Measurements from ENCODE around the gene JAKMIP3.

Gene JAKMIP3

GRCh38 chr10:132044803-132045202, 20.9 kb upstream of the JAKMIP3 start:
- Histone ChIP-seq H3K27ac (ENCODE audit: low read length) (no peak overlapping the region), H3K4me2 (ENCODE audit: low read length) (no peak overlapping the region), H3K9ac (ENCODE audit: low read length) (no peak overlapping the region), H4K20me1 (ENCODE audit: insufficient read depth, low read length) (no peaks in the 10 kb centered on the region), H3K36me3 (replicated peaks; ENCODE audit: low read depth, low read length) (no peaks in the 10 kb centered on the region), H3K4me1 (ENCODE audit: low read length) (no peaks in the 10 kb centered on the region), H3K79me2 (ENCODE audit: low read length) (no peaks in the 10 kb centered on the region), H2AFZ (ENCODE audit: low read depth, low read length) (no peak overlapping the region), H3K4me3 (ENCODE audit: low read length) (no peak overlapping the region), H3K9me3 (ENCODE audit: insufficient read depth, low read length) (no peaks in the 10 kb centered on the region), H3K27me3 (ENCODE audit: low read depth, low read length) (no peaks in the 10 kb centered on the region)
- TF ChIP-seq EZH2phosphoT487 (IDR thresholded peaks at IDR 0.05; ENCODE audit: low read depth) = no peak
- TF ChIP-seq CTCF (IDR thresholded peaks at IDR 0.05; ENCODE audit: low read depth, low read length) = no peak

GRCh38 chr10:132045324-132045723, 20.4 kb upstream of the JAKMIP3 start:
- H4K20me1 ChIP-seq (ENCODE audit: insufficient read depth, low read length) = no peaks in the 10 kb centered on the region
- no peaks in the 10 kb centered on the region for H3K4me1 ChIP-seq (ENCODE audit: low read length)
- H3K9ac ChIP-seq (ENCODE audit: low read length) = no peak overlapping the region
- no peaks in the 10 kb centered on the region for H3K36me3 ChIP-seq (replicated peaks; ENCODE audit: low read depth, low read length)
- no peak overlapping the region for H3K4me2 ChIP-seq (ENCODE audit: low read length)
- no peaks in the 10 kb centered on the region for H3K79me2 ChIP-seq (ENCODE audit: low read length)
- H3K4me3 ChIP-seq (ENCODE audit: low read length) = no peak overlapping the region
- no peaks in the 10 kb centered on the region for H3K9me3 ChIP-seq (ENCODE audit: insufficient read depth, low read length)
- H3K27me3 ChIP-seq (ENCODE audit: low read depth, low read length) = no peaks in the 10 kb centered on the region
- no peak overlapping the region for H2AFZ ChIP-seq (ENCODE audit: low read depth, low read length)
- TF ChIP-seq EZH2phosphoT487 (IDR thresholded peaks at IDR 0.05; ENCODE audit: low read depth) (no peak), CTCF (IDR thresholded peaks at IDR 0.05; ENCODE audit: low read depth, low read length) (no peak)
- H3K27ac ChIP-seq (ENCODE audit: low read length) = no peak overlapping the region

GRCh38 chr10:132047575-132048293, 18.0 kb upstream of the JAKMIP3 start:
- H3K4me2 ChIP-seq (ENCODE audit: low read length) = no peak overlapping the region
- H2AFZ ChIP-seq (ENCODE audit: low read depth, low read length) = no peak overlapping the region
- no peaks in the 10 kb centered on the region for H3K9me3 ChIP-seq (ENCODE audit: insufficient read depth, low read length)
- no peaks in the 10 kb centered on the region for H3K36me3 ChIP-seq (replicated peaks; ENCODE audit: low read depth, low read length)
- H3K9ac ChIP-seq (ENCODE audit: low read length) = no peak overlapping the region
- H3K4me1 ChIP-seq (ENCODE audit: low read length) = no peaks in the 10 kb centered on the region
- TF ChIP-seq CTCF (IDR thresholded peaks at IDR 0.05; ENCODE audit: low read depth, low read length) (no peak), EZH2phosphoT487 (IDR thresholded peaks at IDR 0.05; ENCODE audit: low read depth) (no peak)
- H3K4me3 ChIP-seq (ENCODE audit: low read length) = no peak overlapping the region
- H3K27me3 ChIP-seq (ENCODE audit: low read depth, low read length) = no peaks in the 10 kb centered on the region
- no peaks in the 10 kb centered on the region for H3K79me2 ChIP-seq (ENCODE audit: low read length)
- H3K27ac ChIP-seq (ENCODE audit: low read length) = no peak overlapping the region
- no peaks in the 10 kb centered on the region for H4K20me1 ChIP-seq (ENCODE audit: insufficient read depth, low read length)

GRCh38 chr10:132048294-132048667, 17.5 kb upstream of the JAKMIP3 start:
- no peaks in the 10 kb centered on the region for H3K4me1 ChIP-seq (ENCODE audit: low read length)
- H3K27ac ChIP-seq (ENCODE audit: low read length) = no peak overlapping the region
- no peak overlapping the region for H3K4me3 ChIP-seq (ENCODE audit: low read length)
- no peak for TF ChIP-seq CTCF (IDR thresholded peaks at IDR 0.05; ENCODE audit: low read depth, low read length)
- TF ChIP-seq EZH2phosphoT487 (IDR thresholded peaks at IDR 0.05; ENCODE audit: low read depth) = no peak
- no peaks in the 10 kb centered on the region for H3K27me3 ChIP-seq (ENCODE audit: low read depth, low read length)
- H3K36me3 ChIP-seq (replicated peaks; ENCODE audit: low read depth, low read length) = no peaks in the 10 kb centered on the region
- H3K9me3 ChIP-seq (ENCODE audit: insufficient read depth, low read length) = no peaks in the 10 kb centered on the region
- H3K4me2 ChIP-seq (ENCODE audit: low read length) = no peak overlapping the region
- no peaks in the 10 kb centered on the region for H4K20me1 ChIP-seq (ENCODE audit: insufficient read depth, low read length)
- no peaks in the 10 kb centered on the region for H3K79me2 ChIP-seq (ENCODE audit: low read length)
- no peak overlapping the region for H2AFZ ChIP-seq (ENCODE audit: low read depth, low read length)
- H3K9ac ChIP-seq (ENCODE audit: low read length) = no peak overlapping the region
